ENCODE data around the gene ESYT3. TPM values are rescaled to one million over a fixed set of nuclear protein-coding genes. Genes with fewer than 3 reads are reported as not detected.
A peak's percentile ranks its signal among the peaks of the same experiment; 100 is the strongest.
"Not testable (repeated sequence)": the region's sequence is repeated elsewhere in the genome, so short reads cannot be mapped to it uniquely, and the experiment has no call there.

Gene ESYT3
- total RNA-seq, 1 donor from 2014 or later, result 0.94 TPM

- no peak for DNase-seq (ENCODE audit: low spot score)
Measured at GRCh38 chr3:138442433-138442832, 8.0 kb downstream of the ESYT3 start.

- no peak for DNase-seq (ENCODE audit: low spot score)
Measured at GRCh38 chr3:138443091-138443490, 8.7 kb downstream of the ESYT3 start.

GRCh38 chr3:138443521-138444503, 9.4 kb downstream of the ESYT3 start:
- no peak for DNase-seq (ENCODE audit: low spot score)

- no peak for DNase-seq (ENCODE audit: low spot score)
Measured at GRCh38 chr3:138445236-138445635, 10.8 kb downstream of the ESYT3 start.

DNA sequence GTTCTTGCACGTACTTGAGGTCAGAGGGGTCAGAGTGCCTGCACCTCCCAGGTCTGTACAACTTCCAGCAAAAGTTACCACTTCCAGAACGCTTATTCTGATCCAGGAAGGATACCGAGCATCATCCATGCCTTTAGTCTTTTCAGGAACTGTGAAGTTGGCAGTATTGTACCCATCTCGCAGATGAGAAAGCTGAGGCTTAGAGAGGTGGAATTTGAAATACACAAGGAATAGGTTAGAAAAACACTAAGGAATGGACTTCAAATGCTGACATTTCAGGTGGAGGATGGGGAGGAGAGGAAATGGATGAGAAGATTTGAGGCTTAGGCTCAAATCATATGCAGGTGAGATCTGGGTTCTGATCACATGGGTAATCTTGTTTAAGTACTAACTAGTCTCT, 11.2 kb downstream of the ESYT3 start:
- no peak for DNase-seq (ENCODE audit: low spot score)

GRCh38 chr3:138448631-138449030, 14.2 kb downstream of the ESYT3 start:
- no peak for DNase-seq (ENCODE audit: low spot score)

DNA sequence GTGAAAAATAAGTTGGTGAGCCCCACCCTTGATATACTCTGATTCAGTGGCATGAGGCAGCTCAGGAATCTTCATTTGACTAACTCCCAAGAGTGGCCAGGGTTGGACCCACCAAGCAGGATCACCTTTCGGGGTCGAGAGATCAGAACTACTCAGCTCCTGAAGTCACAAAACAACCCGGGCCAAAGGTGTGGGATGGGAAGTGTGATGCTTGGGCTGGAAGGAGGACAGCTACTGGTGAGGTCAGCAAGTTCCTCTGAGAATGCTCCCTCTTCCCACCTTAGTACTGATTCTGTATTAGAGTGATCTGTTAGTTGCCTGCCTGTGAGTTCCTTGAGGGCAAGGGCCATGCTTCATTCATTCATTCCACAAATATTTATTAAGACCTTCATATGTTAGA, 15.1 kb downstream of the ESYT3 start:
- no peak for DNase-seq (ENCODE audit: low spot score)

DNA sequence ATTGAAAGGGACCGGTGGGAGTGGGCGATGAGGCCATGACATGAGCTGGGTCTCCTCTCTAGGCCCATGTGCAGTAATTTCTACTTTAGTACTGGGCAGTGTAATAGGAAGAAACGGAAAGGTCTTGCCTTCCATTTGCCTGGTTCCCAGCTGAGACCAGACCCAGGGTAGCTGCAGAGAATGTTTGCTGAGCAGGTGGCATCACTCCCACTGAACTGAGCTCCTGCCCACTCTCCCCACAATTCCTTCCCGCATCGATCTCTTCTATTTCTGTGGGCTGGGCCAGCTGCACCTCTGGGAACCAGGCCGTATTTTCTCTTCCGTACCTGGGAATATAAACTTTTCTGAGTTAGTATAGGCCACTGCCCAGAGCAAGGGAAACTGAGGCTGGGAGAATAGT, 15.8 kb downstream of the ESYT3 start:
- no peak for DNase-seq (ENCODE audit: low spot score)

DNA sequence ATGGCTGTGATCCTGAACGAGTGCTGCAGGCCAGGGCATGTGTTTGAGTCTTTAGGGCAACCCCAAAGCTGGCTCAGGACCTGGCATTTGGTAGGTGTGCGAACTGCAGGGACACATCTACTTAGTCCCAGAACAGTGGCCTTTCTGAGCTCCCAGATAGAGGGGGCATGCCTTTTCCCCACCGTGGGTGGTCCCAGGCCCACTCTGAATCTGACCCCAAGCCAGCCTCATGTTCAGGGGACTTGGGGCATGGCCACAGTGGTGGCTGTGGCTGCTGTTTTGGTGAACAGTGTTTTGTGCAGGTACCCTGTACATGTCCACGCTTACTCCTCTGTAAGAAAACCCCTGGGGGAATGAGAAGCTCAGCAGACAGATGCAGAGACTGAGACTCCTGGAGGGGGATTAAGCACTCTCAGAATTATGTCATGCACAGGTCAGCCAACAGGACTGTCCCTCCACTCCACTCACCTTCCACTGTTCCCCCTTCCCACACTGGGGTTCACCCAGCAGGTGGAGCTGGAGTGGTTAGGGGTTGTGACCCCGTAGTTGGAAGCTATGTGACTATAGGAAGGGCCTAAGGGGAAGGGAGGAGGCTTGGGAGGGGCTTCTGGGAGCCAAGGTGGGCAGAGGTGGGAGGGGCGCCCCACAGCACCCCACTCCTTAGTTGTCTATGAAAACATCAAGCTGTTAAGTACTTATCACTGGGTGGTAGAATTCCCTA, 16.4 kb downstream of the ESYT3 start:
- no peak for DNase-seq (ENCODE audit: low spot score)

- DNase-seq (ENCODE audit: low spot score), result no peak
Measured at GRCh38 chr3:138451595-138452162, 17.3 kb downstream of the ESYT3 start.

DNA sequence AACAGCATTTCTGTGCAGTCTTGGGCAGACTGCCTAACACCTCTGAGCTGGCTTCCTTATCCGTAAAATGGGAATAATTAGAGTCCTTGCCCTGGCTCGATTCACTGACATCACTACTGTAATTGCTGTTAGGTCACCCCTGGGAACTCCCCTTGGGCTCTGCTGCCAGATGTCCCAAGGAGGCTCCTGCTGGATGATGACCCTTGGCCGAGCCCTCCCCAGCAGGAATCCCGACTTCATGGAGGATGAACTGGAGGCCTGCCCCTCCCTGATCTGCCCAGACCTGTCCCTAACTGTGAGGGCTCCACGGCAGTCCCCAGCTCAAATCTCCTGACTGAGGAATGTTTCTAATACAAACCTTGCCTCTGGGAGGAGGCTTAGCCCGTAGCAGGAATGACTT, 18.0 kb downstream of the ESYT3 start:
- DNase-seq (ENCODE audit: low spot score), result no peak

GRCh38 chr3:138453940-138454339, 19.5 kb downstream of the ESYT3 start:
- not testable (repeated sequence) for DNase-seq (ENCODE audit: low spot score)

DNA sequence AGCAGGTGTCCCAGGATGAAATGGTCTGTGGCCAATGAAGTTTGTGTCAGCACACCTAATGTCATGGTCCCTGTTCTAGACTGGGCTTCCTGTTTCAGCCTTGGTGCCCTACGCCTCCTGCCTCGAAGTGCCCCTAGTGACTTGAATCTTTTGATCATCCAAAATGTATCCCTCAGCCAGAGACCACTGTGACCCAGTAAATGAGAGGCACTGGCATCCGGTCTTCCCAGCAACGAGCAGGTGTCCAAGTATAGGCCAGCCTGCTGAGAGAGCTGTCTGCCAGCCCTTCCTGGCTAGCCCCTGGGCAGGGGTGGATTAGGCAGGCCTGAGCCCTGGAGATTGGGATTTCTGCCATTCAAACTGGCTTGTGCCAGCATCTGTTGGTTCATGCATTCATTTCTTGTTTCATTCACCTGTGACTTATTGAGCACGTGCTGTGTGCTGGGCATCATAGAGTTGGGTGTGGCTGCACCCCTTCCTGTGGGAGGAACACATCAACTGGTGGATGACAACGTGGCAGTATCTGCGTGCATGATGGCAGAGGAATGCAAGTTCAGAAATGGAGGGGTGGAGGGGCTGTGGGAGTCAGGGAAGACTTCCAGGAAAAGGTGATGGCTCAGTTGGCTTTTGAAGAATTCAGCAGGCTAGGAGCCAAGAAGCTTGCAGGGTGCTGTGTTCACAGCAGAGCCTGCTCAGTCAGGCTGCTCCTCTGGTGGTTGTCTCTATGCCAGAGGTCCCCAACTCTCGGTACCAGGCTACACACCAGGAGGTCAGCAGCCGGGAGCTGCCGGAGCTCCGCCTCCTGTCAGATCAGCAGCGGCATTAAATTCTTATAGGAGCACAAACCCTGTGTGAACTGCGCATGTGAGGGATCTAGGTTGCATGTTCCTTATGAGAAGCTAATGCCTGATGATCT, 21.6 kb downstream of the ESYT3 start:
- DNase-seq (ENCODE audit: low spot score), result peak; percentile 19

DNA sequence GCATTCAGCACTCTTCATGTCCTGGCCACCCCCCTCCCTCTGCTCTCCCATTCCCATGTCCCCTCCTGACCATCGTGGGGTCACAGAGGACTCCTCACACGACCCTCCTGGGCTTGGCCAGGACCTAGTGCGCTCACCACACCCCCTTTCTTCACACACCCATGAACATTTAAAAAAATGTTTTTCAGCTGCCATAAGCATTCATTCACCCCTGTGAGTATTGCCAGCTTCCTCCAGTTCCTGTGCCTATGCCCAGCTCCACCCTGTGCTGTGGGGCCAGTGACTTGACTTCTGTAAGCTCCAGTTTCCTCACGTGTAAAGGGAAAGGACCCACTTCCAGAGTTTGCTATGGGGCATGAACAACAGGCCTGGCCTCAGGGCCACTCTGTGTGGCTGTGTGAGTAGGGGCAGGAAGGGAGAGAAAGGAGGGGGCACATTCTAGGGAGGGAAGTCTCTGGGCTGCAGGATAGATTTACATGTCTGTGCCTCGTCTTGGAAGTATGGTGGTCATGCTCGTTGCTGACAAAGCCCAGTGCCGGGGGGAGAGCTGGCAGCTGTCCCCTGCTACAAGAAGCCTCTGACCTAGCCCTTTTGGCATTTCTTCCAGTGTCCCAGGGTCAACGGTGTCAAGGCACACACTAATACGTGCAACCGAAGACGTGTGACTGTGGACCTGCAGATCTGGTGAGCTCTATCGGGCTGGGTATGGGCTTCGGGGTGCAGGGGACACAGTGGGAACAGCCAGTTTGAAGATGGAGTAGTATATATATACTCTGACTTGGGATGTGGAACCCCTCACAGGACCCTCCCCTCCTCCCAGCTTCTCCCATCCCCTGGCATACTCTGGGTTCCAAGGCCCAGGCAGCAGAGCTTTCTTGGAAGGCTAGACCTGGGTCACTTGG, 22.8 kb downstream of the ESYT3 start:
- DNase-seq (ENCODE audit: low spot score), result peak; percentile 15

DNA sequence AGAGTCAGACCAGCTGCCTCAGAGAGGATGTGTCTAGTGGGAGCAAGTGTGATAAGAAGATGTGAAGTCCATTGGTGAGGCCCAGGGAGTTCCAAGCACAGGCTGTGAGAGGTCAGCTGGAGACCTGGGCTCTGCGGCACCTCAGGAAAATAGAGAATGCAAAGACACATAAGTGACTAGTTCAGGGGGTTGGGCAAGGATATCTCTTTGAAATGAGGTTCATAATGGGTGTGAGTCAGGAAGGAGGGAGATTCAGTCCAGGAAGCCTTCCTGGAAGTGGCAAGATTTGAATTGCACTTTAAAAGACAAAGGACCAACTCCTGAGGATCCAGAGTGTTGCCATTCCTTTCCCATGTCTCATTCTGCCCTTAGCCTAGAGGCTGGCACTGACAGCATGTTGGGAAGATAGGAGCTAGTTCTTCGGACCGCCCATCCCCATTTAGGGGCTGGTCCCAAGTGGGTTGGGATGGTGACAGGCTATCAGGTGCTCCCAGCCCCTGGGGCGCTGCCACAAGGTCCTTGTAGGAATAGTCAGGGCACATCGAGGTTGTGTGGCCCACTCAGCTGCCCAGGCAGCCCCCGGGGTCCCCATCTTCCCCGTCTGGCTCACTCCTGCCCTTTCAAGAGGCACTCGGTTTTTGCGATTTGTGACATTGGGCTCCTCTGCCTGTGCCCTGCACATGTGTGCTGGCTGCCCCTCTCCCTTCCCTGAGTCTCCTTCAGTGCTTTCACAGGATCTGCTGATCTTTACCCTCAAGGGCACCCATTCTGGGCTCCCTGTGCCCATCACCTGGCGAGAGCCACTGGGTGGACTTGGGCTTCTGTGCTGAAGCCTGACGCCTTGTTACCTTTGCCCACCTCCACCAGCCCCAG, 23.7 kb downstream of the ESYT3 start:
- peak; percentile 19 for DNase-seq (ENCODE audit: low spot score)

GRCh38 chr3:138458774-138459499, 24.5 kb downstream of the ESYT3 start:
- DNase-seq (ENCODE audit: low spot score), result peak; percentile 38

- DNase-seq (ENCODE audit: low spot score), result peak; percentile 23
Measured at GRCh38 chr3:138459619-138460535, 25.5 kb downstream of the ESYT3 start.
